H9 (cell line): ENCODE measurements around the gene SH3TC2. TPM values are rescaled to one million over a fixed set of nuclear protein-coding genes. Genes with fewer than 3 reads are reported as not detected.

Source experiments
- DNase-seq: peaks from one replicate; pipeline ENCODE4 v3.0.0-alpha.2; 2017
- H2AFZ ChIP-seq: one replicate; pipeline ENCODE4 v1.6.1; 2013; ENCODE audit warnings: mild to moderate bottlenecking, low read length, control low read depth, moderate library complexity
- H2AK5ac ChIP-seq: 2 replicates; pipeline ENCODE4 v1.6.1; 2013; ENCODE audit warnings: low read length, control low read depth, mixed read lengths; ENCODE audit not compliant: insufficient read length
- H2BK120ac ChIP-seq: one replicate; pipeline ENCODE4 v1.6.1; 2013; ENCODE audit warnings: low read depth, mild to moderate bottlenecking, low read length, control low read depth, inconsistent platforms; ENCODE audit not compliant: poor library complexity, severe bottlenecking
- H2BK12ac ChIP-seq: 2 replicates; pipeline ENCODE4 v1.6.1; 2013; ENCODE audit warnings: low read length, control low read depth, mixed read lengths, low read depth; ENCODE audit not compliant: insufficient read length
- H2BK15ac ChIP-seq: 2 replicates; pipeline ENCODE4 v1.6.1; 2013; ENCODE audit warnings: low read depth, low read length, control low read depth
- H2BK20ac ChIP-seq: one replicate; pipeline ENCODE4 v1.6.1; 2013; ENCODE audit warnings: low read depth, mild to moderate bottlenecking, low read length, control low read depth, inconsistent platforms; ENCODE audit not compliant: poor library complexity, severe bottlenecking
- H2BK5ac ChIP-seq: 2 replicates; pipeline ENCODE4 v1.6.1; 2013; ENCODE audit warnings: low read length, control low read depth, mixed read lengths; ENCODE audit not compliant: insufficient read length
- H3K14ac ChIP-seq: 2 replicates; pipeline ENCODE4 v1.6.1; 2013; ENCODE audit warnings: low read length, control low read depth; ENCODE audit not compliant: insufficient read depth
- H3K18ac ChIP-seq: 2 replicates; pipeline ENCODE4 v1.6.1; 2013; ENCODE audit warnings: low read depth, mild to moderate bottlenecking, mixed read lengths, low read length, control low read depth; ENCODE audit not compliant: insufficient read length
- H3K23ac ChIP-seq: 2 replicates; pipeline ENCODE4 v1.6.1; 2013; ENCODE audit warnings: low read length, control low read depth, mixed read lengths, low read depth; ENCODE audit not compliant: insufficient read length
- H3K23me2 ChIP-seq: 2 replicates; pipeline ENCODE4 v1.6.1; 2013; ENCODE audit warnings: low read depth, mild to moderate bottlenecking, mixed read lengths, low read length, control low read depth; ENCODE audit not compliant: insufficient read length, poor library complexity, severe bottlenecking
- H3K27ac ChIP-seq: 2 replicates; pipeline ENCODE4 v1.5.1; 2013; ENCODE audit warnings: low read length, control low read depth, mixed read lengths, low read depth; ENCODE audit not compliant: insufficient read length
- H3K27me3 ChIP-seq: 2 replicates; pipeline ENCODE4 v1.6.1; 2013; ENCODE audit warnings: low read length, control low read depth, inconsistent platforms; ENCODE audit not compliant: insufficient read depth
- H3K4ac ChIP-seq: 2 replicates; pipeline ENCODE4 v1.6.1; 2013; ENCODE audit warnings: low read depth, mild to moderate bottlenecking, control low read depth, inconsistent platforms, low read length, moderate library complexity
- H3K4me1 ChIP-seq: 2 replicates; pipeline ENCODE4 v1.6.1; 2013; ENCODE audit warnings: low read length, control low read depth, inconsistent platforms; ENCODE audit not compliant: insufficient read depth
- H3K4me2 ChIP-seq: 2 replicates; pipeline ENCODE4 v1.6.1; 2013; ENCODE audit warnings: low read length, control low read depth, mixed read lengths; ENCODE audit not compliant: insufficient read length, insufficient read depth
- H3K56ac ChIP-seq: 2 replicates; pipeline ENCODE4 v1.6.1; 2013; ENCODE audit warnings: low read depth, mild to moderate bottlenecking, mixed read lengths, low read length, control low read depth; ENCODE audit not compliant: insufficient read length
- H3K79me1 ChIP-seq: 2 replicates; pipeline ENCODE4 v1.6.1; 2013; ENCODE audit warnings: low read depth, mild to moderate bottlenecking, moderate library complexity, low read length, control low read depth, inconsistent platforms; ENCODE audit not compliant: insufficient read depth, poor library complexity, severe bottlenecking
- H3K79me2 ChIP-seq: 2 replicates; pipeline ENCODE4 v1.6.1; 2013; ENCODE audit warnings: low read length, control low read depth, inconsistent platforms; ENCODE audit not compliant: insufficient read depth
- H3K9ac ChIP-seq: 2 replicates; pipeline ENCODE4 v1.6.1; 2013; ENCODE audit warnings: low read length, control low read depth, mixed read lengths; ENCODE audit not compliant: insufficient read length; ENCODE audit errors: extremely low read depth
- H3K9me3 ChIP-seq: one replicate; pipeline ENCODE4 v1.6.1; 2013; ENCODE audit warnings: low read depth, low read length, inconsistent platforms; ENCODE audit not compliant: control insufficient read depth
- H3T11ph ChIP-seq: one replicate; pipeline ENCODE4 v1.6.1; 2013; ENCODE audit warnings: mild to moderate bottlenecking, low read length, control low read depth, inconsistent platforms
- H4K20me1 ChIP-seq: one replicate; pipeline ENCODE4 v1.6.1; 2013; ENCODE audit not compliant: control insufficient read depth, insufficient read length, insufficient read depth
- H4K5ac ChIP-seq: 2 replicates; pipeline ENCODE4 v1.6.1; 2013; ENCODE audit warnings: low read depth, mild to moderate bottlenecking, mixed read lengths, low read length, control low read depth; ENCODE audit not compliant: insufficient read length
- H4K8ac ChIP-seq: replicated peaks from 2 replicates; pipeline ENCODE4 v1.6.1; 2013; ENCODE audit warnings: low read length, control low read depth, mixed read lengths, low read depth; ENCODE audit not compliant: insufficient read length
- H4K91ac ChIP-seq: 2 replicates; pipeline ENCODE4 v1.6.1; 2013; ENCODE audit warnings: low read depth, mild to moderate bottlenecking, moderate library complexity, mixed read lengths, low read length, control low read depth; ENCODE audit not compliant: insufficient read length
- H3K27ac Mint-ChIP-seq, 3 experiments: 2 replicates in 2 of 3; 3 replicates in 1 of 3; pipeline ENCODE4 v1.8.0; 2020 to 2021; ENCODE audit warnings: mixed read lengths in 3 of 3, mild to moderate bottlenecking in 1 of 3, moderate library complexity in 1 of 3
- H3K27me3 Mint-ChIP-seq: 2 replicates; pipeline ENCODE4 v1.8.0; 2021; ENCODE audit warnings: low read depth, mild to moderate bottlenecking, moderate library complexity, mixed read lengths
- H3K36me3 Mint-ChIP-seq, 3 experiments: 2 replicates in 2 of 3; 3 replicates in 1 of 3; pipeline ENCODE4 v1.8.0; 2020 to 2021; ENCODE audit warnings: low read depth in 3 of 3, mixed read lengths in 3 of 3; ENCODE audit not compliant: insufficient read depth in 1 of 3
- H3K4me1 Mint-ChIP-seq, 2 experiments: 2 replicates each; pipeline ENCODE4 v1.8.0; 2020; ENCODE audit warnings: mixed read lengths in 2 of 2
- H3K4me3 Mint-ChIP-seq, 2 experiments: 2 replicates in 1 of 2; 3 replicates in 1 of 2; pipeline ENCODE4 v1.8.0; 2020 to 2021; ENCODE audit warnings: mild to moderate bottlenecking in 2 of 2, mixed read lengths in 2 of 2, moderate library complexity in 1 of 2
- H3K9me3 Mint-ChIP-seq, 2 experiments: 2 replicates in 1 of 2; 3 replicates in 1 of 2; pipeline ENCODE4 v1.8.0; 2020; ENCODE audit warnings: mild to moderate bottlenecking in 2 of 2, mixed read lengths in 2 of 2, moderate library complexity in 1 of 2
- WGBS: extraction: QIAGEN DNeasy Blood & Tissue Kit; methylation state at CpG from one replicate; pipeline ENCODE4 v1.1.7; 2013; ENCODE audit warnings: missing lambda C conversion rate, low lambda C conversion rate, mixed read lengths; ENCODE audit not compliant: insufficient read length; ENCODE audit errors: extremely low coverage; 5-methylcytosine and 5-hydroxymethylcytosine counted together
- total RNA-seq: library from RNA; stranded (reverse); gene quantifications from 2 replicates; pipeline ENCODE4 v1.2.1, GENCODE V29; 2021
- TF ChIP-seq, protein P1 (sequence below): fragments of 200-600 bp; sonication (generic); conservative IDR thresholded peaks from 3 replicates; pipeline ENCODE4 v1.8.0; 2021; ENCODE audit warnings: antibody characterized with exemption, mild to moderate bottlenecking

The SH3TC2 gene
- total RNA-seq, 1 experiment from 2014 or later = not detected

GRCh38 chr5:148965511-148966265, 97.2 kb downstream of the SH3TC2 start:
- H3K4me3 Mint-ChIP-seq = no peak overlapping the region
- Histone ChIP-seq H2BK5ac (no peak overlapping the region), H3K9ac (no peak overlapping the region), H2AK5ac (no peak overlapping the region), H4K5ac (no peak overlapping the region), H3K56ac (no peak overlapping the region), H4K20me1 (no peaks in the 10 kb centered on the region), H3K18ac (no peak overlapping the region), H2AFZ (no peak overlapping the region), H3K79me1 (no peaks in the 10 kb centered on the region), H2BK120ac (no peak overlapping the region), H3K14ac (no peak overlapping the region), H4K91ac (no peak overlapping the region), H3K4ac (no peak overlapping the region), H3K4me1 (peaks cover 5% of the 10 kb centered on the region; the same call in 1 of the 2 replicates), H2BK20ac (no peak overlapping the region), H3K23me2 (no peaks in the 10 kb centered on the region), H3K23ac (no peak overlapping the region), H3T11ph (no peak overlapping the region), H3K9me3 (no peaks in the 10 kb centered on the region), H2BK12ac (no peak overlapping the region), H3K79me2 (no peaks in the 10 kb centered on the region), H3K27me3 (no peaks in the 10 kb centered on the region), H2BK15ac (no peak overlapping the region), H4K8ac (no peak overlapping the region), H3K4me2 (no peak overlapping the region), H3K27ac (no peak overlapping the region)
- no CpG with 5 or more reads among the region's 13 CpGs for WGBS
- no peaks in the 10 kb centered on the region for H3K36me3 Mint-ChIP-seq
- DNase-seq = no peak
- H3K9me3 Mint-ChIP-seq = no peaks in the 10 kb centered on the region
- TF ChIP-seq, protein P1, sequence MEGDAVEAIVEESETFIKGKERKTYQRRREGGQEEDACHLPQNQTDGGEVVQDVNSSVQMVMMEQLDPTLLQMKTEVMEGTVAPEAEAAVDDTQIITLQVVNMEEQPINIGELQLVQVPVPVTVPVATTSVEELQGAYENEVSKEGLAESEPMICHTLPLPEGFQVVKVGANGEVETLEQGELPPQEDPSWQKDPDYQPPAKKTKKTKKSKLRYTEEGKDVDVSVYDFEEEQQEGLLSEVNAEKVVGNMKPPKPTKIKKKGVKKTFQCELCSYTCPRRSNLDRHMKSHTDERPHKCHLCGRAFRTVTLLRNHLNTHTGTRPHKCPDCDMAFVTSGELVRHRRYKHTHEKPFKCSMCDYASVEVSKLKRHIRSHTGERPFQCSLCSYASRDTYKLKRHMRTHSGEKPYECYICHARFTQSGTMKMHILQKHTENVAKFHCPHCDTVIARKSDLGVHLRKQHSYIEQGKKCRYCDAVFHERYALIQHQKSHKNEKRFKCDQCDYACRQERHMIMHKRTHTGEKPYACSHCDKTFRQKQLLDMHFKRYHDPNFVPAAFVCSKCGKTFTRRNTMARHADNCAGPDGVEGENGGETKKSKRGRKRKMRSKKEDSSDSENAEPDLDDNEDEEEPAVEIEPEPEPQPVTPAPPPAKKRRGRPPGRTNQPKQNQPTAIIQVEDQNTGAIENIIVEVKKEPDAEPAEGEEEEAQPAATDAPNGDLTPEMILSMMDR = no peak
- peaks cover 15 to 24% of the 10 kb centered on the region in 2 experiments for H3K4me1 Mint-ChIP-seq
- H3K27ac Mint-ChIP-seq = no peak overlapping the region
- H3K27me3 Mint-ChIP-seq = no peaks in the 10 kb centered on the region; the same call in none of the 2 replicates
